NCI-H2196 (cell line): ENCODE results near the gene SGO1.
"Not testable (repeated sequence)": the region's sequence is repeated elsewhere in the genome, so short reads cannot be mapped to it uniquely, and the experiment has no call there.

Source experiments
- DNase-seq: peaks from one replicate; lab custom pipeline; 2025; ENCODE audit not compliant: unreplicated experiment; lab: John Stamatoyannopoulos, UW

Gene SGO1

DNA sequence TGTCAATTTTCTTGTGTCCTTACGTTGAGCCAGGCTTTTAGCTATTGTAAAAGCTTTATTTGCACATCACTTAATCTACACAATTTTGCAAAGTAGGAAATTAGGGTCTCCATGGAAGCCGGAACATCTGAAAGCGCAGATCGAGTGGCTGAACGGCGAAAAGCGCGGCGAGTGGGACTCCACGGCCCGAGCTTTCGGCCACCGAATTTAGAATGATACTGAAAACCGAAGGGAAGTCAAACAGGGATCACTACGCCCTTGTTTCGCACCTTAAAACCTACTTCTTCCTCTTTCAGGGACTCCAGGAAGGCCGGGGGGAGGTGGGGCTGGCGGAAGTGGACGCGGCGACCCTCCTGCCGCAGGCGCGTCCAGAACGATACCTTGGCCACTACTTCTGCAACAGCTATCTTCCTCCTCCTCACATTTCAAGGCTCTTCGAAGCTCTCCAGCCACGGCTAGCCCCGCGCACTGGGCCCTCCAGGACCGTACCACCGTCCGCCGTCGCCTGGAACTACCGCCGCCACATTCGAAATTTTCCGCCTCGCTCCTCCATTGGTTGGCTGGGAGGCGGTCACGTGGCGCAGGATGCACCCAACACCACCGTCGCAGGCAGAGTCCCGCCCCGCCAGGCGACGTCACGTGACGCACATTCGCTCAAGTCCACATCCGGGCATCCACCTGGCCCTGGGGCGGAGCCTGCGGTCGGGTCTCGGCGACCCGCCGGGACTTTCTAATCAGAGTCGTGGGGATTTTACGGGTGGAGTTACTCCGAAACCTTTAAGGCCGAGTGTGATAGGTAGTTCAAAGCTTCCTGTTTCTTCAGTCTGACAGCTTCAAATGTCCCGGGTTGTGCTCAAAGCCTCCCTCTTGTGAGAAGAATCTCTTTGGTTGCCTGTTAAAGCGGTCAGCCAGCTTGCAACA lies at the start of gene SGO1:
TSS of gene SGO1 (minus strand) at position 528 of the 921 bp plus-strand sequence. CDS start 2,179 bp downstream, outside the sequence.
- peak; percentile 86 for DNase-seq

DNA sequence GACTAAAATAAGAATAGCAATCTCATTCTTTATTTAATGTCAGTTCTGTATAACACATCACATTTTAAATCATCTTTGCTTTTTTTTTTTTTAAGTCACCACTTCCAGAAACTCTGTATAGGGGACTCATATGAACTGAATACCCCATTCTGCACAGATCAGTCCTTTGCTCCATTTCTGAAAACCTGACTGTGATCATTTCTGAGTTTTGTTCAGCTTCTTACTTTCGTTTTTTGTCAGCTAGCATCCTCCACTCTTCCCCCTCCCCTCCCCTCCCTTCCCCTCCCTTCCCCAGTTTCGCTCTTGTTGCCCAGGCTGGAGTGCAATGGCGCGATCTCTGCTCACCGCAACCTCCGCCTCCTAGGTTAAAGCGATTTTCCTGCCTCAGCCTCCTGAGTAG lies 49.8 kb upstream of the SGO1 start:
- no peak for DNase-seq

DNA sequence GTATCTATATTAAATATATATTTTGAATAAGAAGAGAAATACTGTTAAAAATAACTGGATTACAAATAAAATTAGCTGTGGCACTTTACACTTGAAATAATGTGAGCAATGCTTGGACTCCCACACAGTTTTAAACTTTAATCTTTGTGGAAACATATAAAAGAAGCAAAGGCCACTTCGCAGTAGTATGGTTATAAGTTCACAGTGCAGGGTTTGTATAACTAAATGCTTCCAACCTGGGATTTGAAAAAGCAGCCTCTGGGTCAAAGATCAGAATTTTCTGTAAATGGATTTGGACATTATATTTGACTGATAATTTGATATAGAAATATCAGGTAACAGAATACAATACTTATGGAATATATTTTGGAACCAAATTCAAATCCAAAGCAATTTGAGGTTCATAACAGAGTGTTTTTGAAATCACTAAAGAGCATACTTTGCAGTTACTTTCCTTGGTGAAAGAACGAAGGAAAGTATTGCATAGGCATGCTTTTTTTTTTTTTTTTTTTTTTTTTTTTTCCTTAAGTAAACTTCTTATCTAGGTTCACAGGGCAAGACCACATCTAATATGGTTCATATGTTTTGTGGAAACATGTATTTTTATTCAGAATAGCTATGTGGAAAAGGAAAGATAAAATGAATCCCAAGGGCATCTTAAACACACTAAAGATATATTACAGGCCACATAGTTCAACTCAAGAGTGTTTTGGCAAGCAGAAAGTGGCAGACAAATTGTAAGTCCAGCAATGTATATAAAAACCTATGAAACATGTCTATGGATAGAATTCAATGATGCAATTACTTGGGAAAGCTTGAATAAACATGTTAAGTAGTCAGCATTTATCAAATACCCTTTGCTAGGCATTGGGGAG lies 47.1 kb upstream of the SGO1 start:
- no peak for DNase-seq

DNA sequence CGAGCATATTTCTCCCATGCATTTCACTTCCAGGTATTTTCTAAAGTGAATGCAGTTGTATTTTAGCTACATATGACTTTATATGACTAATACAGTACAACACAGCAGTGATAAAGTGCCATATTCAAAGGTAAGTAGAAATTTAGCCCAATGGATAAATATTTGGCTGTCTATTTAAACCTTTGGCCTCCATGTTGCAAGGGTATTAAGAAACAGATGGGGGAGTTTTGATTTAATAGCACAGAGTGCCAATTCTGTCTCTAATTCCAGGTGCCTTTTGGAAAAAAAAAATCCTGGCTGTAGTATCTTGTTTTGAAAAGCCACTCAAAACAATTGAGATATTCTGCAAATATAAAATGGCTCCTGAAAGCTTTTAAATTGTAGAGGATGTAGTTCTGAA lies 44.9 kb upstream of the SGO1 start:
- DNase-seq, result no peak

DNA sequence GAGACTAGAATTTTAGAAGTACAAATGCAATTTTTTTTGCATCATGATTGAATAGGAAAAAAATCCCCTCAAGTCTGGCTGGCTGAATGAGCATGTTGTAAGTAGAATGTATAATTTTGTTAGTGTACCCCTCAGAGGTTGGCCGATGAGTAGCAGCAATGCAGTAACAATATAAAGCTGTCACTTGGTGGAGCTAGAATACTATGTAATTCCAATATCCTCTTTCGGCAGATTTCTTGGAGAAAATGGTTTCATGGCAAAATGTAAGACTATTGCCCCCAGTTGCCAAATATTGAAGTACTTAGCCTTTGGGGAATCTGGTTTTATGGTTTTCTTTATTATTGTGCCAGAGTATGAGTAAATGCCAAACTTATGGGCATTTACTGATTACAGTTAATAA lies 39.8 kb upstream of the SGO1 start:
- no peak for DNase-seq

DNA sequence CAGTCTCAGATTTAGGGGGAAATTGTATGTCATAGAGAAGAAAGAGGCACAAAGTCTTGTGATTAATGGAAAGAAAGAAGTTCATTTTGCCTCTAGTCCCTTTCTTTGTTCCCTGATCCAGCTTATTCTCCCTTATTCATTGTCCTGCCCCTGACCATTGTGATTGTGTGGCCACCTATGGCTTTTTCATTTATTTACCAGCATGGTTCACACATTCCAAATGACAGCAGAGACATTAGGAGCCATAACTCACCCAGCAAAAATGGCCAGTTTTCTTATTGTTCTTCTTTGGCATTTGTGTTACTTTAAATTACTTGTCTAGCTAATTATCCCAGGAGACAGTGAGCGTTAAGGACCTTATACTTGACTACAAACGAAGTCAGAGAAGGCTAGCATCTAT lies 36.3 kb upstream of the SGO1 start:
- DNase-seq, result no peak

DNA sequence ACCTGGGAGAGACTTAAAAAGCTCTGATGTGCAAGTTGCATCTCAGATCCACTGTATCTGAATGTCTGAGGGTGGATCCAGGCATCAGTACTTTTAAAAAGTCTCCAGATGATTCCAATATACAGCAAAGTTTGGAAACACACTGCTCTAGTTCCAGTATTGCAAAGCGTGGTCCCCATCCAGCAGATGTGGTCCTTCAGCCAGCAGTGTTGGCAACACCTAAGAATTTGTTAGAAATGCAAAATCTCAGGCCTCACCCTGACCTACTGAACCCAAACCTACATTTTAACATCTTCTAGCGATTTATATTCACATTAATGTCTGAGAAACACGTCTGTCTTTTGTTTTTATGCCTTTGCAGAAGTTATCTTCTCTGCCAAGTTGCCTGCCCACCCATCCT lies 32.2 kb upstream of the SGO1 start:
- DNase-seq, result no peak

DNA sequence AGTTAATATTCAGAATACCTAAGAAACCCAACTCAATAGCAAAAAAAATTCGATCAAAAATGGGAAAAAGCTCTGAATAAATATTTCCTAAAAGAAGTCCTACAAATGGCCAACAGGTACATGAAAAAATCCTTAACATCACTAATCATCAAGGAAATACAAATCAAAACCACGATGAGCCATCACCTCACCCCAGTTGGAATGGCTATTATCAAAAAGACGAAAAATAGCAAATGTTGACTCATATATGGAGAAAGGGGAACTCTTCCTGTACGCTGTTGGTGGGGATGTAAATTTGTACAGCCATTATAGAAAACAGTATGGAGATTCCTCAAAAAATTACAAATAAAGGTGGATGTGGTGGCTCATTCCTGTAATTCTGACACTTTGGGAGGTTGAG lies 29.6 kb upstream of the SGO1 start:
- DNase-seq, result no peak

DNA sequence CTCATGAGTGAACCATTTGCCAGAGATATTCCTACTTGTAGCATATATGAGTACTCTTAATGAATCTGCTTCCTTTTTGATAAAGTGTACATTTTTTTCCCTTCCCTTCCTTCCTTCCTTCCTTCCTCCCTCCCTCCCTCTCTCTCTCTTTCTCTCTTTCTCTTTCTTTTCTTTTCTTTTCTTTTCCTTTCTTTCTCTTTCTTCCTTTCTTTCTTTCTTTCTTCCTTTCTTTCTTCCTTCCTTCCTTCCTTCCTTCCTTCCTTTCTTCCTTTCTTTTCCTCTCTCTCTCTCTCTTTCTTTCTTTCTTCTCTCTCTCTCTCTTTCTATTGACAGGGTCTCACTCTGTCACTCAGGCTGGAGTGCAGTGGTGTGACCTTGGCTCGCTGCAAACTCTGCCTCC lies 27.5 kb upstream of the SGO1 start:
- DNase-seq, result not testable (repeated sequence)

DNA sequence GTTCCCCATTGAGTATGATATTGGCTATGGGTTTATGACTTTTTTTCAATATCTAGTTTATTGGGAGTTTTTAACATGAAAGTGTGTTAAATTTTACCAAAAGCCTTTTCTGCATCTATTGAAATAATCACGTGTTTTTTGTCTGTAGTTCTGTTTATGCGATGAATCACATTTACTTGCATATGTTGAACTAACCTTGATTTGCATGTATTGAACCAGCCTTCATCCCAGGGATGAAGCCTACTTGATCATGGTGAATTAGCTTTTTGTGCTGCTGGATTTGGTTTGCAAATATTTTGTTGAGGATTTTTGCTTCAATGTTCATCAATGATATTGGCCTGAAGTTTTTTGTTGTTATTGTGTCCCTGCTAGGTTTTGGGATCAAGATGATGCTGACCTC lies 21.9 kb upstream of the SGO1 start:
- not testable (repeated sequence) for DNase-seq

DNA sequence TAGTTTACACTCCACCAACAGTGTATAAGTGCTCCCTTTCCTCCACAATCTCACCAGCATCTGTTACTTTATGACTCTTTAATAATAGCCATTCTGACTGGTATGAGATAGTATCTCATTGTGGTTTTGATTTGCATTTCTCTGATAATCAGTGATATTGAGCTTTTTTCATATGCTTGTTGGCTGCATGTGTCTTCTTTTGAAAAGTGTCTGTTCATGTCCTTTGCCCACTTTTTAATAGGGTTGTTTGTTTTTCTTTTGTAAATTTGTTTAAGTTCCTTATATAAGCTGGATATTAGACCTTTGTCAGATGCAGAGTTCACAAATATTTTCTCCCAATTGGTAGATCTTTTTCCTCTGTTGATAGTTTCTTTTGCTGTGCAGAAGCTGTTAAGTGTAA lies 19.9 kb upstream of the SGO1 start:
- DNase-seq, result not testable (repeated sequence)

DNA sequence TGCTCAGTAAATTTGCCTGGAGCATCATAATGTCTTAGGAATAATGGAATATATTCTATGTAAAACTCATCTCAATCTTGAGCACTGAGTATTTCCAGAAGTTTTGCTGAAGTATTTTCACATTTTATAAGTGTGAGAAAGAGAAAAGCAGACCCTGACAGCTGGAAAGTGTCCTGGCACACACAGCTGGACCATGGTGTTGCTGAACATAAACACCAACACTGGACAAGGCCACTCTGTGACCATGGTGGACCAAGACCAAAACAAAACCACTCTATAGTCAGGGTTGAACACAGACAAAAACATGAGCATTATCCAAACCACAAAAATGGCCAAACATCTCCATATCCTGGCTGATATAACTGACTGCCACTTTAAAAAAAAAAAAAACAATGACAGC lies 15.1 kb upstream of the SGO1 start:
- no peak for DNase-seq

DNA sequence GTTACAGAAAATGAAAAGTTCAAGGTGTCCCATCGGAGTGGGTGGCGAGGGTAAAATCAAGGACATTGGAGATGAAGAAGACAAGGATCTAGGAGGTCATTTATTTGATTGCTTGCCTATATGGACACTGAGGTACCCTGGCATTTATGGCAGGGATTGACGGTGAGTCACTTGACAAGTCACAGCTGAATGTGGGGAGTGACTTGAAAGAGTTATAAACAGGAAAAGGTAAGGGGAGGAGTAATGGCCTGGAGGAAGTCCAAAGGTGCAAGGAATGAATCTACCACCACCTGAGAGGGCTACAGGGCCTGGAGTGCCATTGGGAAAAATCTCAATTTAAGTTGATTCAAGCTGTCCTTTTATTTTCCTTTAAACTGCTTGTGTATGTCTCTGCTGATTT lies 11.8 kb upstream of the SGO1 start:
- no peak for DNase-seq

DNA sequence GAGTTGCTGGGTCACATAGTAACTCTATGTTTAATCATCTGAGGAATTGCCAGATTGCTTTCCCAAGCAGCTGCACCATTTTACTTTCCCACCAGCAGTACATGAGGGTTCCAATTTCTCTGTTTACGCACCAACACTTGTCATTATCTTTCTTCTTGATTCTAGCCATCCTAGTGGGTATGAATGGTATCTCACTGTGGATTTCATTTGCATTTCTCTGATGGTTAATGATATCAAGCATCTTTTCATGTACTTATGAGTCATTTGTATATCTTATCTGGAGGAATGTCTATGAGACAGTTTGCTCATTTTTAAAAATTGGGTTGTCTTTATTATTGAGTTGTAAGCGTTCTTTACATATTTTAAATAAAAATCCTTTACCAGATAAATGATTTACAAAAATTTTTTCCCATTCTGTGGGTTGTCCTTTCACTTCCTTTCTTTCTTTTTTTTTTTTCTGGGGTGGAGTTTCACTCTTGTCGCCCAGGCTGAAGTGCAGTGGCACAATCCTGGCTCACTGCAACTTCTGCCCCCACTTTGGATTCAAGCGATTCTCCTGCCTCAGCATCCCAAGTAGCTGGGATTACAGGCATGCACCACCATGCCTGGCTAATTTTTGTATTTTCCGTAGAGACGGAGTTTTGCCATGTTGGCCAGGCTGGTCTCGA lies 8.9 kb upstream of the SGO1 start:
- DNase-seq, result no peak

DNA sequence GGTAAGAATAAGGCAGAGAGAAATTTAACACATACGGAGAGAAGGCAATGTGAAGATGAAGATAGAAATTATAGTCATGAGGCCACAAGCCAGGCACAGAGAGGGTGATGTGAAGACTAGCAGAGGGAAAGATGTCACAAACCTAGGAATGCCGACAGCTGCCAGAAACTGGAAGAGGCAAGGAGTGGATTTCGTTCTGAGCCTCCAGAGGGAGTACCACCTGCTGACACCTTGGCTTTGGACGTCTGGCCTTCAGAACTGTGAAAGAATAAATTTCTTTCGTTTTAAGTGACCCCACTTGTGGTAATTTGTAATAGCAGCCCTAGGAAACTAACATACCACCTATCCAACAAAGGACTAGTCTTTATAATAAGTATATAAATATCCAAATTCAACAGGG lies 5.0 kb upstream of the SGO1 start:
- no peak for DNase-seq

DNA sequence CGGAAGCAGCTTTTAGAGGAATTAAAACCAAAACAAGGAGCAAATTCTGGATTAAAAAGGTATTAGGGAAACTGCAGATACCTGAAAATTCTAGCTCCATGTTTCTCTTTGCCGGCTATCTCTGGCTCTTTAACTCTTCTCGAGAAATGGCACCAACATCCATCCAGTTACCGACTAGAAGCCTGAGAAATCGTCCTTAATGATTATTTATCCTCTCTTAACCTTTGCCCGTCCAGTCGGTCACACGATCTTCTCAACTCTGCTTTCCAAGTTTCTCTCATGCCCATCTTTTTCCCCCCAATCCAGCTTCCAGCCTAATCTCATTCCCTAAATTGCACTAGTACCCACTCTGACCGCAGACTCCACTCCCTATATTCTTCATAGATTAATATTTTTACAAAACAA lies 596 bp upstream of the SGO1 start:
- DNase-seq, result no peak

DNA sequence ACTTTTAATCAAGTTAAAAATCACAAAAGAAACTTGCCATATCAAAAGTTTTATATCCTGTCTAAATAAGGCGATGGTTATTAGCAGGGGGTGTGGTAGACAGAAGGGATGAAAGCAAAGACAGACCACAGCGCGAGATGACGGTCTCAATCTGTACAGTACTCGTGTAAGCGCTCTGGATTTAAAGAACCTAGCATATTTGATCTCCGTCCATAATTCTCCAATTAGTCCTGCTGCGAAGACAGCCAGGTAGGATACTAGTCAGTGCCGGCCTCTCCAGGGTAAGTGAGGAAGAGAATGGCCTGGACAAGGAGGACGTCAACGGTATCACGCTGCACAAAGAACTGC lies 701 bp downstream of the SGO1 start:
- DNase-seq, result no peak

DNA sequence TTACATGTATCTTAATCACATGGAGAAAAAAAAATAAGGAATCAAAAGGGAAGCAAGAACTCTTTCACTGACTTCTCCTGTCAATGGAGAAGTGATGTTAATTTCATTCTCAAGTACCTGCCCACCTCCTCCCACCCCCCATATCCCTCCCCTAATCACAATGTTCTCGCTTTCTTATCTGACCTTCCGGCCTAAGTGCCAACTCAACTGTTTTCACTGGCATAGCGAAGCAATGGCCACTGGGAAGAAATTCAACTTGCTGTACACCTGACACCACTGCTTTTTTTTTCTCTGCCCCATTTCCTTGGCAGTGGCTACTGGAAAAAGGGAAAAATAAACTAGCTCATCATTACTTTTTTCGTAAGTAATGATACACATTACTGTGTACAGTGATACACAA lies 3.8 kb downstream of the SGO1 start:
- DNase-seq, result no peak

DNA sequence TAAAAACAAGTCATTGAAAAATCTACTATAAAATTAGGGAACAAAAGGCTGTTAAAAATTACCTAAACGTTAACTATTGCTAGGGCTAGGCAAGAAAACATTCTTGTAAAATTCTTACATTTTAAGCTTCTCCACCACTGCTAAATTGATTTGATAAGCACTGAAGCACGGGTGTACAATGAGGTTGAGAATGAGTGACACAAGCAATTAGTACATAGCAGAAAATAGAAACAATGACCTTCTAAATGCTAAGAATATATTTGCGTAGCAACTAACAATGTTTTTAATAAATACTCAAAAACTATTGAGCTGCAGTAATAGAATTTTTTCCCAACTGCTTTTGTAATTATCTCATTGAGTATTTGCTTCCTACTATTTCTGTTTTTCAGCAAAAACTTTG lies 4.7 kb downstream of the SGO1 start:
- DNase-seq, result no peak

DNA sequence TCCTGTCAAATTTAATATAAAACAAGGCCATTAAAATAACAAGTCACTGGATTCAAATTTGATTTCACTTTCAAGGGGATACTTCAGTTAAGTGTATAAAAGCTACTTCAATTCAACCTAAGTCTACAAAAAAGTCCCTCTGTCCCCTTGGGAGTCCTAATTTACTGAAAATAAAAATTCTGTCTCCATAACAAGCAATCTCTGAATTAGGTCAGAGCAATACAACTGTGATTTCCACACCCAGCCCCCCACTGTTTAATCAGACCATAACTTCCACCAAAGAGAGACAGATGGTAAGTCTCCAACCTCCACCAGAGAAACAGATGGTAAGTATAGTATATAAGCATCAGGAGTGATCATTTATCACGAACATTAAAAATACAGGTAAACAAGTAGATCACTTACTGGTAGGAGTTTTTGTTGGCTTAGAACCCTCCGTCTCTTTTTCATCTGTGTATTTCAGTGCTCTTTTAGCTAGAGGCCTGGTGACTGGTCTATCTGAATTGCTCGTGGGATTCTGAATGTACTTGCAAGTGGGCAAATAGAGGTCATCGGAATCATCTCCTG lies 12.1 kb downstream of the SGO1 start:
- no peak for DNase-seq

DNA sequence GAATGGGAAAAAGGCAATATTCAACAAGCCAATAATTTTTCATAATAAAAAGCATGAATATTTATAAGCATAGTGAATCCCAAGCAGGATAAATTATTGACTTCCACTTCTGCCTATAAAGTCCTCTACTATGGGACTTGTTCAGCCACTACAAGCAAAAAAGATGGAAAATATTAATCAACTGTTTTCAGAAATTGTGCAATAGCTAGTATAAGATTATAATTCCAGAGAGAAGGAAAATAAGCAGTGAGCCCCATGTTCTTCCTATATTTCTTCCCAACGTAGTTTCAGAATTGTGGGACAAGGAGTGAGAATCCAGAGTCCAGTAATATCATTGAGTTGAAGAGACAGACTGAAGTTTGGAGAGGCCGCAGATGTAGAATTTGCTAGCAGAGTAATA lies 24.3 kb downstream of the SGO1 start:
- DNase-seq, result no peak
